Fibroblast of peridontal ligament (primary cell): Measurements from ENCODE around the gene RPAP3.
"Not testable (repeated sequence)": the region's sequence is repeated elsewhere in the genome, so short reads cannot be mapped to it uniquely, and the experiment has no call there.

Source experiments
- DNase-seq: peaks from one replicate; pipeline ENCODE4 v3.0.0-alpha.2; 2010; ENCODE audit errors: extremely low read depth

The RPAP3 gene

GRCh38 chr12:47686645-47687240 is 19.1 kb downstream of the RPAP3 start:
- peak; percentile 74 for DNase-seq

DNA sequence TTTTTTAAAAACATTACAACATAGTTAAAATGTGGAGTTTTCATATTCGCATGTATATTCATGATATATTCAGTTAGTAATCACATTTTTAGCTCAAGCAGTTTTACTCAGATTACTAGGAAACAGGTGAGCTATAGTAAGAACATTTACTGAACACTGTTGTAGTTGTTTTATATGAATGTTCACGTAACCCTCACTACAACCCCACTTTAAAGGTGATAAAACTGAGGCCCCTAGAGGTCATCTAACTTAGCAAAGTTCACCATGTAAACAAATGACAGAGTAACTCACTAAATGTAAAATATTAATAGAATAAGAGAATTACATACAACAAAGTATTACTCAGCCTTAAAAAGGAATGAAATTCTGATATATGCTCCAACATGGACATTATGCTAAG is 26.0 kb downstream of the RPAP3 start:
- DNase-seq = no peak

DNA sequence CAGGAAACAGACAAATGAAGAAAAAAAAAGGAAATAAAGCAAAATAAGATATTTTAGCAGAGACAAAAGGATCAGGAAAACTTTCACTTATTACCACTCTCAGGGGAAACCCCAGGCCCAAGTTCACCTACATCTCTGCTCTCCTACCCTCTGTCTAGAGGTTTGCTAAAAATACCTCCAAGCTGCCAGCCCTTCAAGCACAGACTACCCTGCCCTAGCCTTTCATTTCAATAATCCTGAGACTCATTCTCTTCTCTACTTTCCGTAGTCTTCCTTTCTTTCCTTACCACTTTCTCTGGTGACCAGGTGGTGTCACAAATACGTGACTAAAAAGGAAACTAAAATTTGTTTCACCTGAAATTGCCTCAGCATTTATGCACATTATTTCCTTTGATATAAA is 33.8 kb downstream of the RPAP3 start:
- no peak for DNase-seq

- DNase-seq = not testable (repeated sequence)
Observed at GRCh38 chr12:47667935-47668334, 37.9 kb downstream of the RPAP3 start.

DNA sequence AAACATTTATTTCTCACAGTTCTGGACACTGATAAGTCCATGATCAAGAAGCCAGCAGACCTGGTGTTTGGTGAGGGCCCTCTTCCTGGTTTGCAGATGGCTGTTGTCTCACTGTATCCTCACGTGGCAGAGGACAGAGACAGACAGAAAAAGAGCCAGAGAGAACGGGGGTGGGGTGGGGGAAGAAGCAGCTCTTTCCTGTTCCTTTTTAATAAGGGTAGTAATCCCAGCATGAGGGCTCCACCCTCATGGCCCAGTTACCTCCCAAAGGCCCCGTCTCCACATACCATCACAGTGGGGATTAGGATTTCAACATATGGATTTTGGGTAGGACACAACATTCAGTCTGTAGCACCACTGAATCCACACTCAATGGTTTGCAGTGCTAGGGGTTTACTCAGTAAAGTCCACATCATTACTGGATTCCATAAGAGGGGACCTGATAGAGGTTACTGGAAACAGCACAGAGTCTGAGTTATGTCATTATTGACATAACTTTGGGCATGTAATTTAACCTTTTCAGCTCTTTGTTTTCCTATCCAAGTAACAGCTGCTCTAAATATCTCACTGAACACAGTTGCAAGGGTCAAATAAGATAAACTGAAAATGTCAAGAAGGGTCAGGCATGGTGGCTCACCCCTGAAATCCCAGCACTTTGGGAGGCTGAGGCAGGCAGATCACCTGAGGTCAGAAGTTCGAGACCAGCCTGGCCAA is 53.2 kb downstream of the RPAP3 start:
- DNase-seq = peak; percentile 7

DNA sequence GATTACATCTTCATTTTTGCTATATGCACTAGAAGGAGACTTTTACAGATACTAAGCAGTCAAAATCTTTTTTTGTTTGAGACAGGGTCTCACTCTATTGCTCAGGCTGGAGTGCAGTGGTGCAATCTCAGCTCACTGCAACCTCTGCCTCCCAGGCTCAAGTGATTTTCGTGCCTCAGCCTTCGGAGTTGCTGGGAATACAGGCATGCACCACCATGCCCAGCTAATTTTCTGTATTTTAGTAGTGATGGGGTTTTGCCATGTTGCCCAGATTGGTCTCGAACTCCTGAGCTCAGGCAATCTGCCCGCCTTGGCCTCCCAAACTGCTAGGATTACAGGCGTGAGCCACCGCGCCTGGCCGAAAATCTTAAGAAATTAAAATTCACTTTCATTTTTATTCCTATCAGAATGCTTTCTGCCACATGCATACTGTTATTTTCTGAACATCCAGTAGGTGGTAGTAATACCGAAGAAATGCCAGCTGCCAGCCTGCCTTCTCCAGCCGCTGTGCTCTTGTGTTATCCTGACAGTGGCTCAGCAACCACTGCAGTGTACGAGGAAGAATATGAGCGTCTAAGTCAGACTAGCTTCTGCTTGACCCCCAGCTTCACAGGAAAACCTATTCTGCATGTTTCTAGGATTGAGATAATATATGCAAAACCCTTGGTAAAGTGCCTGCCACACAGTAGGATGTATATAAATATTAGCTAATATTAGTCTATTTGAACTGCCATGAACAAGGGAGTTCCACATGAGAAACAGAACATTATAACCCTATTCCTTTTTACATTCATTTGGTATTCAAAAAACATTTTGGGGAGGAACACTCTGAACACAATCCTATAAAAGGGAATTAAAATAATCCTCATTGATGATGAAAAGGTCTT is 54.2 kb downstream of the RPAP3 start:
- DNase-seq = peak; percentile 80

GRCh38 chr12:47650469-47650868 is 55.4 kb downstream of the RPAP3 start:
- DNase-seq = peak; percentile 31

DNA sequence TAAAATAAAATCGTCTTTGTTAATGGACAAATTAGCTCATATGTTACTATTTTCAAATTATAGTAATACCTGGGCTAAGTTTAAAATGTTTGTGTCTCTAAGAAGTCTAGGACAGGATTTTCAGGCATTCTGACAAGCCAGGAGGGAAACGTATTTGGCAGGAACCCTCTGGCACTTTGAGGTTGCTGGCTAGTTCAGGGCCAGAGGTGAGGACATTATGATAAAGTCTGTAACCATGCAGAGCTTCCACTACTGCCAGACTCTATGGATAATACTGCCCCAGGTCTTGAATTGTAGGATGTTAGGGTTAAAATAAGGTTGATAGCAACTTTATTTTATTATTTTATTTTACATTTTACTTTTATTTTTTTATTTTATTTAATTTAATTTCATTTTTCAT is 56.4 kb downstream of the RPAP3 start:
- DNase-seq = no peak

DNA sequence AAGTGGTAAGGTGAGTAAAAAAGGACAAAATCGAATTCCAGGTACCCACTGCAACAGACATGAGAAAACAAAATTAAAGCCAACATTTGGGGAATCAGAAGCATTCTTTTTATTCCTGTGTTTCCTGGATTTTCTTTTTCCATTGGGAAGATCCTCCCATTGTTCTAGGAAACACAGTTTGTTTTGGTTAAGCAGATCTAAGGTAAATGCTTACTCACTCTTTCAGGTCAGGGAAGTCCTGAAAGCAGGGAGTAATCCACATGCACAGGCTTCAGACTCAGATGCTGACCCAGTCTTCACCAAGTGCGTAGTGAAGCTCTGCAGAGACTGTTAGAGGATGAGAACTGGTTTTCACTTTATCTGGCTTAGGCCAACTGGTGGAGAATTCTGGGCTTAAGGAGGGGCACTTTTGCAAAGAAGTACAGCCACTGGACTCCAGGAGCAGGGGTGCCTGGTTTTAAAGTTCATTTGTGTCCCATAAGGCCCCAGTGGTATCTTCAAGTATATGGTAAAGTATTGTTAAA is 57.7 kb downstream of the RPAP3 start:
- DNase-seq = no peak

DNA sequence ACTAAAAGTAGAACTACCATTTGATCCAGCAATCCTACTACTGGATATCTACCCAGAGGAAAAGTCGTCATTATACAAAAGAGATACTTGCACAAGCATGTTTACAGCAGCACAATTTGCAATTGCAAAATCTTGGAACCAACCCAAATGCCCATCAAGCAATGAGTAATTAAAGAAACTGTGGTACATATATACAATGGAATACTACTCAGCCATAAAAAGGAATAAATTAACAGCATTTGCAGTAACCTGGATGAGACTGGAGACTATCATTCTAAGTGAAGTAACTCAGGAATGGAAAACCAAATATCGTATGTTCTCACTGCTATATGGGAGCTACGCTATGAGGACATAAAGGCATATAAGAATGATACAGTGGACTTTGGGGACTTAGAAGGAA is 63.5 kb downstream of the RPAP3 start:
- DNase-seq = not testable (repeated sequence)

- no peak for DNase-seq
Observed at GRCh38 chr12:47636908-47637780, 68.7 kb downstream of the RPAP3 start.

- not testable (repeated sequence) for DNase-seq
Observed at GRCh38 chr12:47635770-47636169, 70.1 kb downstream of the RPAP3 start.

DNA sequence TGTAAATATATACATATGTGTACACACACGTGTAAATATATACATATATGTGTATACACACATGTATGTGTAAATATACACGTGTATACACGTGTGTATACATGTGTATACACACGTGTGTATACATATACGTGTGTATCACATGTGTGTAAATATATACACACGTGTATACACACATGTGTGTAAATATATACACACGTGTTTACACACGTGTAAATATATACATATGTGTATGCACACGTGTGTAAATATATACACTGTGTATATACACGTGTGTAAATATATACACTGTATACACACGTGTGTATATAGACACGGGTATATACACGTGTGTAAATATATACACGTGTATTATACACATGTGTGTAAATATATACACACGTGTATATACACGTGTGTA is 71.7 kb downstream of the RPAP3 start:
- no peak for DNase-seq

GRCh38 chr12:47621960-47622359 is 83.9 kb downstream of the RPAP3 start:
- no peak for DNase-seq

GRCh38 chr12:47617476-47617875 is 88.4 kb downstream of the RPAP3 start:
- DNase-seq = no peak

GRCh38 chr12:47616440-47616839 is 89.4 kb downstream of the RPAP3 start:
- no peak for DNase-seq

- no peak for DNase-seq
Observed at GRCh38 chr12:47615711-47616110, 90.1 kb downstream of the RPAP3 start.

- no peak for DNase-seq
Observed at GRCh38 chr12:47614521-47614920, 91.3 kb downstream of the RPAP3 start.

DNA sequence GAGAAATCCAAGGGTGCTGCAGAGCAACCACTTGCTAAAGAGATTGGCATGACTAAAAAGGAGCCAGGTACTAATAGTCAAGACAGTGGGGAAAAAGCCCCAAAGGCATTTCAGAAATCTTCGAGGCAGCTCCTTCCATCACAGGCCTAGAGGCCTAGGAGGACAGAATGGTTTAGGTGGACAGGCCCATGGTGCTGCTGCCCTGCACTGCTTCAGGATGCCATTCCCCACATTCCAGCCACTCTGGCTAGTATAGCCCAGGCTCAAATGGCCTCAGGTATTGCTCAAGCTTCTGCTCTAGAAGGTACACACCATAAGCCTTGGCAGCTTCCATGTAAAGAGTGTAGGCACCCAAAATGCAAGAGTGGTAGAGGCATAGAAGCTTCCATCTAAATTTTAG is 92.9 kb downstream of the RPAP3 start:
- no peak for DNase-seq

- no peak for DNase-seq
Observed at GRCh38 chr12:47611906-47612305, 93.9 kb downstream of the RPAP3 start.
